ENCODE data around the gene ETFB.

The ETFB gene

DNA sequence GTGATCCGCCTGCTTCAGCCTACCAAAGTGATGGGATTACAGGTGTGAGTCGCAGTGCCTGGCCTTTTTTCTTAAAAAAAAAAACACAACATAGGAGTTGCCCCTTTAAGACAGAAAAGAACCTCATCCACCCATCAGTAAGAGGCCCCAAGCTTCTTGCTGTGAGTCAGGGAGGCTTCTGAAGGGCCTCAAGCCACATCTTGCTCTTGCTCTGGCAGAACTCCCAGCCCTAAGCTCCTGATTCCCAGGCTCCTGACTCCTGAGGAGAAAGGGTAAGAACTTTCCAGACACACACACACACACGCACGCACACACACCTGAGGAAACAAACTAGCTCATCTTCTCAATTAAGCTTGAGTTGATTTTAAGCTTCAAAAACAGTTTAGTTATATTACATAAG lies 6.9 kb downstream of the ETFB start:
- TF ChIP-seq, protein P1, sequence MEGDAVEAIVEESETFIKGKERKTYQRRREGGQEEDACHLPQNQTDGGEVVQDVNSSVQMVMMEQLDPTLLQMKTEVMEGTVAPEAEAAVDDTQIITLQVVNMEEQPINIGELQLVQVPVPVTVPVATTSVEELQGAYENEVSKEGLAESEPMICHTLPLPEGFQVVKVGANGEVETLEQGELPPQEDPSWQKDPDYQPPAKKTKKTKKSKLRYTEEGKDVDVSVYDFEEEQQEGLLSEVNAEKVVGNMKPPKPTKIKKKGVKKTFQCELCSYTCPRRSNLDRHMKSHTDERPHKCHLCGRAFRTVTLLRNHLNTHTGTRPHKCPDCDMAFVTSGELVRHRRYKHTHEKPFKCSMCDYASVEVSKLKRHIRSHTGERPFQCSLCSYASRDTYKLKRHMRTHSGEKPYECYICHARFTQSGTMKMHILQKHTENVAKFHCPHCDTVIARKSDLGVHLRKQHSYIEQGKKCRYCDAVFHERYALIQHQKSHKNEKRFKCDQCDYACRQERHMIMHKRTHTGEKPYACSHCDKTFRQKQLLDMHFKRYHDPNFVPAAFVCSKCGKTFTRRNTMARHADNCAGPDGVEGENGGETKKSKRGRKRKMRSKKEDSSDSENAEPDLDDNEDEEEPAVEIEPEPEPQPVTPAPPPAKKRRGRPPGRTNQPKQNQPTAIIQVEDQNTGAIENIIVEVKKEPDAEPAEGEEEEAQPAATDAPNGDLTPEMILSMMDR (IDR thresholded peaks at IDR 0.05; ENCODE audit: control insufficient read depth, extremely low read depth, insufficient read depth), result no peak
- no peak overlapping the region for H3K4me3 ChIP-seq (ENCODE audit: low read depth, low read length)
- no peak for DNase-seq (ENCODE audit: low read depth)

DNA sequence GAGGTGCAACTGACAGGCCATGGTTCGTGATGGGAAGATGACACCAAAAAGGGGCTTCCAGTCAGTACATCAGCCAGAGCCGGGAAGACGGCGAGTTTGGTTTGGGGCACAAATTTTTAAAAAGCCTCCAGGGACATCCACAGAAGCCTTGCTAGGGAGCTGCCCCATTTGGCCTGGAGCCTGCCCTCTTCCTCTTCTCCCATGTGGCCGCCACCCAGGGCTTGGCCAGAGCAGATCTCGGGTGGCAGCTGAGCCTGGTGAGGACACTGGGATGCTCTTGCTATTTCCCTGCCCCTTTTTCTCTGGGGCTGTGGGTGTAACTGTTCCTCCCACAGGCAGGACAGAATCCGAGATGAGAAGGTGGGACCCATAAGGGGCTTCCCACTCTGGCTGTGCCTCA lies 8.2 kb downstream of the ETFB start:
- TF ChIP-seq, protein P1 (IDR thresholded peaks at IDR 0.05; ENCODE audit: control insufficient read depth, extremely low read depth, insufficient read depth), result no peak

DNA sequence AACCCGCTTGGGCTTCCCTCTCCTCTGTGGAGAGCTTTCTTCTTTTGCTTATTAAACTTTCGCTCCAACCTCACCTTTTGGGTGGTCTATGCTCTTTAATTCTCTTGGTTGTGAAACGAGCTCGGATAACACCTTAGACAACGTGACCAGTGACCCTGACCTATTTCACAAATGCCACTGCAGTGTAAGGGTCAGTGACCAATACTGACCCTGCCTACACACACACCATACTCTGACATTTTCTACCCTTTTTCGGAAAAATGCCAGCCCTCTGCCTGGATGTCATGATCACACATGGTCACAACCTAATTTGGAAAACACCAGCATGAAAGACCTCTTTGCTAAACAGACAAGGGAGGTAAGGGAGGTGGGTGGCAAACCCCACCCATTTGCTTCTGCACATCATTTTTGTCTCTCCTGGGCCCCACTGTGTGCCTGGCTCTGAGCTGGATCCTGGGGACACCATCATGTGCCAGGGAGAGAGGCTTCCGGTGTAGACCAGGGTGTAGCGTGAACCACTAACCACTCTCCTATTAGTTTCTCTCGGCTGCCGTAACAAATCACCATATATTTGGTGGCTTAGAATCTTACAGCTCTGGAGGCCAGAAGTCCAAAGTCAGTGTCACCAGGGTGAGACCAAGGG lies 9.9 kb downstream of the ETFB start:
- TF ChIP-seq, protein P1 (IDR thresholded peaks at IDR 0.05; ENCODE audit: control insufficient read depth, extremely low read depth, insufficient read depth), result no peak
- no peak overlapping the region for H3K4me3 ChIP-seq (ENCODE audit: low read depth, low read length)
- DNase-seq (ENCODE audit: low read depth), result no peak

More for the DNA sequence above, 8.2 kb downstream of the ETFB start:
- no peak overlapping the region for H3K4me3 ChIP-seq (ENCODE audit: low read depth, low read length)
- no peak for DNase-seq (ENCODE audit: low read depth)

DNA sequence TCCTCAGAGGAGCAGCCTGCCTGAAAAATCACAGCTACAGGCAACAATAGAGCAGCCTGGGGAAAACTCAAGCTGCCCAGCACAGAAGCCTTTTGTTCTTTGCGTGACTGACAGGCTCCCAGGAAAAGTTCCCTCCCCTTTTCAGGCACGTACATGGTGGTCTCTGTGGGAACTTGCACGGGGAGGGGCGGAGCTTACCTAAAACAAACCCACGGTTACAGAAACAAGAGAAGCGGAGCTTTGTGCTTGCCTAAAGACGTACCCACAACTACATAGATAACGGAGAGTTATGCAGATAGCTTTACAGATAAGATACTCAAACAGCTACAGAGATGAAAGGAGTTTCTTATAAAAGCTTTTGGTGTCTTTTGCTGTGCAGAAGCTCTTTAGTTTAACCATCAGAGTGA lies 11.4 kb downstream of the ETFB start:
- TF ChIP-seq, protein P1 (IDR thresholded peaks at IDR 0.05; ENCODE audit: control insufficient read depth, extremely low read depth, insufficient read depth), result no peak
- H3K4me3 ChIP-seq (ENCODE audit: low read depth, low read length), result no peak overlapping the region
- DNase-seq (ENCODE audit: low read depth), result no peak

DNA sequence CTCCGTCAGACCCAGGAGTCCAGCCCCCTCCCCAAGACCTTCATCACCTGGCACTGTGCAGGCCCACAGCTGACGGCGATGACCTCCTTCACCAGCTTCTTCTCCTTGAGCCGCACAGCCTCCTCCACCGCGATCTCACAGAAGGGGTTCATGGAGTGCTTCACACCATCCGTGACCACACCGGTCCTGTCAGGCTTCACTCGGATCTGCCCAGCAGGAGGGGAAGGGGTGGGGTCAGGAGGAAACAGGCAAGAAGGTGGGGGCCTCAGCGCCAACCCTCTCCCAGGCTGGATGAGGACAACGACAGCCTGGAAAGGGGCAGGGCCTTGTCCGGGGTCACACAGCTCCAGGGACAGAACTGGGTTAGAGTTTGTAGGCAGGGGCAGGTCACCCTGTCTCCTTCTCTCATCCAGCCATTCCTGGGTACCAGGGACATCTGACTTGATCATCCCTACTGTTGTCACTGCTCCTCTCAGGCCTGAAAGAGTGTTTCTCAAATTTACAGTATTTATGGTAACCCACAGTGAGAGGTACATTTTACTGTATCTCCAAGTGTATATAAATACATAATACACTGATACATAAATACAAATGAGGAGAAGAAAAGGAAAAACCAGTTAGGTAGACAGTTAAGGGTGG lies 12.0 kb downstream of the ETFB start:
- TF ChIP-seq, protein P1 (IDR thresholded peaks at IDR 0.05; ENCODE audit: control insufficient read depth, extremely low read depth, insufficient read depth), result no peak
- no peak overlapping the region for H3K4me3 ChIP-seq (ENCODE audit: low read depth, low read length)
- no peak for DNase-seq (ENCODE audit: low read depth)

DNA sequence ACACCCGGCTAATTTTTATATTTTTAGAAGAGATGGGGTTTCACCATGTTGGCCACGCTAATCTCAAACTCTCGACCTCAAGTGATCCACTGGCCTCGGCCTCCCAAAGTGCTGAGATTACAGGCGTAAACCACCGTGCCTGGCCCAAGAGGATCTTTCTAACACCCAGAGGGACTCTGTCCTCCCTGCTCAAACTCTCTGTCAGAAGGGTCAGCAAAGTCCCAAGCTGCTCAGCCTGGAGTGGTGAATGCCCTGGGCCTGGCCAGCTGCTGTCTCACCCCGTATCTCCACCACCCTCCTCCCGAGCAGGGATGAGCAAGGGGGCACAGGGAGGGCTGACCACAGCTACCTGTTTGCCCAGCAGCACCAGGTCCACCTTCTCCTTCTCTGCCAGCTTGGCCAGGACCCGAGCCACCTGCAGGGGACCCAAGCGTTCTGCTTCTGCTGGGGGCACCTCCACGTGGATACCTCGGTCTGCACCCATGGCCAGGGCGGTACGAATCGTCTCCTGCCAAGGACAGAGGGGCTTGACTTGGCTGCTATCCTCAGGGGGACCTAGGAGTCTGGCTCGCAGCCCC lies 13.3 kb downstream of the ETFB start:
- no peak overlapping the region for H3K4me3 ChIP-seq (ENCODE audit: low read depth, low read length)
- DNase-seq (ENCODE audit: low read depth), result no peak
- TF ChIP-seq, protein P1 (IDR thresholded peaks at IDR 0.05; ENCODE audit: control insufficient read depth, extremely low read depth, insufficient read depth), result no peak
